ENCODE results near the gene CEBPB.

- TF ChIP-seq POLR2A (IDR thresholded peaks at IDR 0.05) (no peak), CTCF (IDR thresholded peaks at IDR 0.05) (no peak), POLR2AphosphoS5 (IDR thresholded peaks at IDR 0.05; ENCODE audit: insufficient read depth in 1 of 2, low read depth in 1 of 2) (no peak)
These were observed 48.6 kb upstream of the CEBPB start for GRCh38 chr20:50141811-50142561.

Measured in vagina (tissue), 2 donors.